GM10266 (cell line): ENCODE results near the gene MEGF6.

Source experiments
- DNase-seq: peaks from one replicate; pipeline ENCODE4 v3.0.0; 2012; ENCODE audit errors: extremely low spot score
- TF ChIP-seq, protein P1 (sequence below): IDR thresholded peaks from 2 replicates; pipeline ENCODE4 v1.5.1; 2012; ENCODE audit warnings: mild to moderate bottlenecking, low read depth; ENCODE audit not compliant: control insufficient read depth, insufficient read depth; ENCODE audit errors: missing control alignments

The MEGF6 gene

DNA sequence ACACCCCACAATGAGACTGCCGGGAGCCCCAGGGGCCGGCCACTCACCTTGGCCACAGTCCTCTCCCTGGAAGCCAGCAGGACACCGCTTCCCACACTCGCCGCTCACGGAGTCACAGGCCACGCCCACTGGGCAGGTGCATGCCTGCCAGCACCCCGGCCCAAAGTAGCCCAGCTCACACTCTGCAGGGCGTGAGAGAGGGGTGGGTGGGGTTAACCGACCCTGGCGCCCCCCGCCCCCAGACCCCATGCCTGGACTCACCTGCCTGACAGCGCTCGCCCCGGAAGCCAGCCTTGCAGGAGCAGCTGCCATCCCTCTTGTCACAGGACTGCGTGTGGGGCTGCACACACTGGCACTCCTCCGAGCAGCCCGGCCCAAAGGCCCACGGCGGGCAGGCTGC is 106.1 kb downstream of the MEGF6 start:
- TF ChIP-seq, protein P1, sequence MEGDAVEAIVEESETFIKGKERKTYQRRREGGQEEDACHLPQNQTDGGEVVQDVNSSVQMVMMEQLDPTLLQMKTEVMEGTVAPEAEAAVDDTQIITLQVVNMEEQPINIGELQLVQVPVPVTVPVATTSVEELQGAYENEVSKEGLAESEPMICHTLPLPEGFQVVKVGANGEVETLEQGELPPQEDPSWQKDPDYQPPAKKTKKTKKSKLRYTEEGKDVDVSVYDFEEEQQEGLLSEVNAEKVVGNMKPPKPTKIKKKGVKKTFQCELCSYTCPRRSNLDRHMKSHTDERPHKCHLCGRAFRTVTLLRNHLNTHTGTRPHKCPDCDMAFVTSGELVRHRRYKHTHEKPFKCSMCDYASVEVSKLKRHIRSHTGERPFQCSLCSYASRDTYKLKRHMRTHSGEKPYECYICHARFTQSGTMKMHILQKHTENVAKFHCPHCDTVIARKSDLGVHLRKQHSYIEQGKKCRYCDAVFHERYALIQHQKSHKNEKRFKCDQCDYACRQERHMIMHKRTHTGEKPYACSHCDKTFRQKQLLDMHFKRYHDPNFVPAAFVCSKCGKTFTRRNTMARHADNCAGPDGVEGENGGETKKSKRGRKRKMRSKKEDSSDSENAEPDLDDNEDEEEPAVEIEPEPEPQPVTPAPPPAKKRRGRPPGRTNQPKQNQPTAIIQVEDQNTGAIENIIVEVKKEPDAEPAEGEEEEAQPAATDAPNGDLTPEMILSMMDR: no peak
- no peak for DNase-seq

DNA sequence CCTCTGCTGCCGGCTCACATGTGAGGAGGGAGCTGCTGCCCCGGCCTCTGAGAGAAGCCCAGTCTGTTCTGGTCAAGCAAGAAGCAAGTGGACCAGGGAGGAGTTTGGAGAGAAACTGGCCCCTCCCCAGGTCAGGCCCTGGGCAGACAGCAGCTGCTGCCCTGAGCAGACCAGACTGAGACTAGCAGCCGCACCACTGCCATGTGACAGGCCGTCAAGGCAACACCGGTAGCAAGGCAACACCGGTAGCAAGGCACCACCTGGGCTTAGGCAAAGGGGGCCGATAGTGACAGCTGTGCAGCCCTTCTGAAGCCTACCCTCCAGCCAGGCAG is 106.5 kb downstream of the MEGF6 start:
- no peak for DNase-seq
- TF ChIP-seq, protein P1: no peak

DNA sequence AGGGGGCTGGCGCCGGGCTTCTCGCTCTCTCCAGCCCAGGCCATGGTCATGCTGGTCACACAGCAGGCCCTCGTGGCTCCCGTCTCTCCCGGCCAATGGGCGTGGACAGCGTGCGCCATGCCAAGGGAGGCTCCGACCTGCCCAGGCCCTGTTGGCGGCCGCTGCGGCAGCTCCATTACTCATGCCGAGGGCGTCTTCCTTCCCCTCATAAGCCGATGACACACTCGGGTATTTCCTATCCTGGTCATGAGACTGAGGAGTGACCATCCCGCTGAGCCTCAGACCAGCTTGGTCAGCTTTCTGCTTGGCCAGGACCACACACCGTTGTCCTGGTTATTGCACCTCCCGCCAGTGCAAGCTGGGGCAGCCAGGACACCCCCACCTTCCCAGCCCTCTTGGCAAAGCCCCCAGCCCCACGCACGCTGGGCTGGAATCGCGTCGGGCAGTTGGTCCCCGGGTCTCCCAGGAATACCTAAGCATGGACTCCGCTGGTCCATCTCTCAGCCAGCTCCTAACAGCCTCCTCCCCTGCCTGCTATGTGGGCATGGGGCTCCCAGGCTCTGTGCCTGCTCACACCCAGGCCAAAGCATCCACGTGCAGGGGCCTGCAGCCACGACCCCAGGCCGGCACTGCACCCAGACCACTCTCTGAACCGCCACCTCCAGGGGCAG is 107.0 kb downstream of the MEGF6 start:
- TF ChIP-seq, protein P1: no peak
- no peak for DNase-seq

DNA sequence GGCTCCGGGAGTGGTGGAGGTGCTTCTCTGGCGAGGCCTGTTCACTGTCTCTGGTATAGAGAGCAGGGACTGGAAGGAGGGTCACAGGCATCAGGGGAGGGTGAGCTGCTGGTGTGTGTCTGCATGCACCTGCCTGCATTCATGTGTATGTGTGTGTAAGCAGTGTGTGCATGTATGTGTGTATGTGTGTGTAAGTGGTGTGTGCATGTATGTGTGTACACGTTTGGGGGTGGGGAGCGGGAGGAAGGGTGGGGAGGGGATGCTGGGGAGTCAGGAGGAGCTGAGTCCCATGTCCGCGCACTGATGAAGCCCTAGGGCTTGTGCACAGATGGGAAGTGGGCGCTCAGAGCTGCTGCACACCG is 107.8 kb downstream of the MEGF6 start:
- no peak for DNase-seq
- TF ChIP-seq, protein P1: no peak

DNA sequence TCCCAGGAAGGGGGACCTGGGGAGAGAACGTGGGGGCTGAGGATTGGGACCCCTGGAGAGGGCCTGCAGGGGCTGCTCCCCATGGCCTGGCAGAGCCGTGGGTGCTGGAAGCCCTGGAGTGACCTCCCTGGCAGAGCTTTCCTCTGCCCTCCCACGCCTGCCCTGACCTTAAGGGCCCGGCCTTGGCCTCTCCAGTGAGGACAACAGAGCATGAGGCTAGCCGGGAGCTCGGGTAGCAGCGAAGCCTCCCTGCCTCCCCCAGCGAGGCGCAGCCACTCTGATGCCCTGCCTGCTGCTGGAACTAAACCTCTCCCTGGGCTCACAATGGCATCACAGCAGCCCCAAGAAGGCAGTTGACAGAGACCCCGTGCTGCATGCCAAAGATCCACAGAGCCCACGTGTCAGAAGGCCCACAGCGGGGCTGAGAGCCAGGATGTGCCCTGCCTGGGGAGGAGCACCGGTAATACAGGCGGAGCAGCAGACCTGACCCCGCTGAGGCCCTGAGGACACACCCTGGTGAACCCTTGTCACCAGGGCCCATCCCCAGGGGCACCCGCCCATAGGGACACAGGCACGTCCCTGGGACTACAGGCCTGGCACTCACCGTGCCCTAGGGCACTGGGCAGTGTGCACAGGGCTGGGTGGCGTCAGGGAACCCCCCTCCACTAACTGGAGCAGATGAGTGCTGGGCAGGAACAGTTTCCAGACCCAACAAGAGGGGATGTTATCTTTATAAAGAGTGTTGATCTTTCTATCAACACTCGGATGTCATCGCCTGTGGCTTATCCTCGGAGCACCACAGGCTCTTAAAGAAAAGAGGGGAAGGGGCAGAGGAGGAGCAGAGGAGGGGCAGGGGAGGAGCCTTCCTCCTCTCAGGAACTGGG is 108.4 kb downstream of the MEGF6 start:
- TF ChIP-seq, protein P1: no peak
- DNase-seq: no peak

DNA sequence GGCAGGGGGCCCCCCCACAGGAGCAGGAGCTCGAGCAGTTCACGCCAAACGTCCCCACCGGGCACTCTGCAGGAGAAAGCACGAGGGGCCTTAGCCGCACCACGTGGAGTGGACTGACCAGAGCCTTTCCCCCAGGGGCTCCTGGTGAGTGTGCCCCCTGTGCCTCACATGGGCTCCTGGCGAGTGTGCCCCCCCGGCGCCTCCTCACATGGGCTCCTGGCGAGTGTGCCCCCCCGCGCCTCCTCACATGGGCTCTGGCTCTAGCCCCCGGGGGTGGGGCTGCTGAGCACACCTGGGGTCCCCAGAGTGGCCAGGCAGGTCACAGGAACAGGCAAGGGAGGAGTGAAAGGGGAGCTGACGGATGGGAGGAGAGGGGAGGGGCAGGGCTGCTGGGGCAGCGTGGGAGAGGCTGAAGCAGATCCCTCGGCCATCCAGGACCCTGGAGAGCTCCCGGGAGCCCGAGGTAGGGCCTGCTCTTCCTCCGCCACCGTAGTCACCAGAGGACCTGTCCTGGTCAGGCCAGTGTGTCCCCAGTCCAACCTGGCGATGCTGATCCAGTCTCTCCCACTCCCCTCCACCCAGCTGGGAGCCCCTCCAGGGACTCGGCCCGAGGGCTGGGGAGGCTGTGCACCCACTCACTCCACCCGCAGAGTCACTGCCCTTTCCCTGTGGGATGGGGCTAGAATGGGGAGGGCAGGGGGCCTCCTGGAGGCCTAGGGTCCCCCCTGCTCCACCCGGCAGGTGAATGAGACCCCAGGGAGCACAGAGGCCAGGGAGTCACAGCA is 109.3 kb downstream of the MEGF6 start:
- peak; percentile 80 for DNase-seq

More for the DNA sequence above, 109.3 kb downstream of the MEGF6 start:
- TF ChIP-seq, protein P1: no peak
